Anterior cingulate cortex (tissue), 58 donors: ENCODE results near the gene SMIM36.
"Not testable (repeated sequence)": the region's sequence is repeated elsewhere in the genome, so short reads cannot be mapped to it uniquely, and the experiment has no call there.

Source experiments
- DNase-seq, 58 donors: peaks; one replicate each; lab custom pipeline; 2025; lab: John Stamatoyannopoulos, UW

SMIM36 gene

GRCh38 chr17:55510986-55511721 lies at the start of gene SMIM36:
TSS of gene SMIM36 (minus strand) at chr17:55511452.
- no peak for DNase-seq

DNA sequence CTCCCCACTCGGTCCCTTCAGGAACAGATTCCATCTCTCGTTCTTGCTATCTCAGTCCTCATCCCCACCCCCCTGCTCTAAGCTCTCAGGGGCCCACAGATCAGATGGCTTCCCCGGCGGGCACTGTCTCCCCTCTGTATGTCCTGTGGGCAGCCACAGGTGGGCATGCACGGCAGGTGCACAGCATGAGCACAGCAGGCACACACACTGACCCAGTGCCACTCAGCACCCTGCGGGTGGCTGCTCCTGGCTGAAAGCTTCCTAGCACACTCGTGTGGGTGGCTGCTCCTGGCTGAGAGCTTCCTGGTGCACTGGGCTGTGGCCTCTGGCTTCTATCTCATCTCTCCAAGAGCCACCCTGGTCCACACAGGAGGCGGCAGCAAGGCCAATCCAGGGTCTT lies 44.5 kb upstream of the SMIM36 start:
- no peak for DNase-seq

DNA sequence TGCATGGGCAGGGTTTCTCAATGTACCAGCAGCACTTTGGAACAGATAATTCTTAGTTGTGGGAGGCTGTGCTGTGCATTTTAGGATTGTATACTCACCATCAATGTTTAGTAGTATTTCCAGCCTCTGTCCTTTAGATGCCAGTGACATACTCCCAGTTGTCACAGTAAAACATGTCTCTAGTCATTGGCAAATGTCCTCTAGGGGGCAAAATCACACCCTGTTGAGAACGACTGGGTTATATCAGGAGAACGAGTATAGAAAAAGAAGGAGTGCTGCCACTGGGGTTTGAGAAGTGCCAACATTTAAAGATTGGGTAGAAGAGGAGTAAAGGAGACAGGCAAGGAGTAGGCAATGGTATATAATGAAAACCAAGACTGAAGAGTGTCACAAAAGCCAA lies 37.9 kb upstream of the SMIM36 start:
- no peak for DNase-seq

DNA sequence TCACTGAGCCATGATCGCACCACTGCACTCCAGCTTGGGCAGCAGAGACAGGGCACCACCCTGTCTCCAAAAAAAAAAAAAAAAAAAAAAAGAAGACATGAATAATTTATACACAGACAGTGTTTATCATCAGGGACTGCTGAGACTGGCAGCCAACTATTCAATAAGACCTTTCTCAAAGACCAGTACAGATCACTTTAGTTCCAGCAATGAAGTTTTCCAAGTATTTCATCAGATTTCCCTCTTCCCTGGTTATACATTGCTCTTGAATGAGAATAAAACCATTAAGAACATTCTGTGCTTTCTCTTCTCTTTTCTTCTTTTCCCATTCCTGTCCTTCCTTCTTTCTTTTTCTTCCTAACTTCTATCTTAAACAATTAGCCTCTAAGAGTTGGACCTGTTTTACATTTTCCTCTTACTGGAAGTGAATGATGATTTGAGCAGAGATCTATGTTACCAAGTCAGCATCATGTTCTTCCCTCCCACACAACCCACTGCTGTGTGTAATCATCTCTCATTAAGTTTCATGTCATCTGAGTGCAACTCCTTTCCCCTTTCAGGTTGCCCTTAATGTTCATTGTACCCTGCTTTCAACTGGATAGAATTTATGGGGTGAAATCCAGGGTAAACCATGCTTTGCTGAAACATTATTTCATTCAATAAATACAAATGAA lies 35.9 kb upstream of the SMIM36 start:
- no peak for DNase-seq

GRCh38 chr17:55546481-55546880 lies 35.2 kb upstream of the SMIM36 start:
- no peak for DNase-seq

GRCh38 chr17:55545806-55546205 lies 34.6 kb upstream of the SMIM36 start:
- no peak for DNase-seq

DNA sequence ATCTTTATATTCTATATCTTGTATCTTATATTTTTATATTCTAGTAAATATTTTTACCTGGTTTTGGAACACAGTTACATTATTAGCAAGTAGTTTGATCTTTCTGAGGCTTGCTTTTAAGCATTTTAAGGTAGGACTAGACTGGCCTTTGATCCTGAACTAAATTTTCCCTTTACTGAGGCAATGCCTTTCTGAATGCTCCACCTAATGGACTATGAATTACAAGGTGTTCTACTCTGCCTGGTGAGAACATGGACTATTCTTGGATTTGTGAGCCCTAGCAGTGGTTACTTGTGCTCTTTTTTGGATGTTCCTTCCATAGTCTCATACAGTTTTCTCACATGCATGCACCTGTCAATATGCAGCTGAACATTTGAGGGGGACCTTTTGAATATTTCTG lies 32.5 kb upstream of the SMIM36 start:
- DNase-seq: no peak

GRCh38 chr17:55540414-55541091 lies 29.3 kb upstream of the SMIM36 start:
- DNase-seq: no peak

DNA sequence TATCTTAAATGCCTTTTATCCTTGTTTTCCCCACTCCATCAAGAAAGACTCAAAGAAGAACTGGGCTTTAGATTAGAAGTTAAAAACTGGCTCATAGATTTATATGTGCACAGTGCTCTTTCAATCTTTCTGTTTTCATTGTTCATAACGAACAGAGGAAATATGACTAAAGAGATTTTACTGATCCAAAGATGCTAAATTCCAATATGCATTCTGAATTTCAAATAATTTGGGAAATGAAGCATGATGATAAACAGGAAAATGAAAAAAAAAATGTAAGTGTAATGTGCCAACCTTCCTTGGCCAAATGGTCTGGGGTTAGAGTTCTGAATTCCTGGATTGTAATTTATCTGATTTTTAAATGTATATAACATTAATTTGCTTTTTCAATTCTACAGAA lies 25.0 kb upstream of the SMIM36 start:
- no peak for DNase-seq

GRCh38 chr17:55533608-55534007 lies 22.4 kb upstream of the SMIM36 start:
- DNase-seq: no peak

DNA sequence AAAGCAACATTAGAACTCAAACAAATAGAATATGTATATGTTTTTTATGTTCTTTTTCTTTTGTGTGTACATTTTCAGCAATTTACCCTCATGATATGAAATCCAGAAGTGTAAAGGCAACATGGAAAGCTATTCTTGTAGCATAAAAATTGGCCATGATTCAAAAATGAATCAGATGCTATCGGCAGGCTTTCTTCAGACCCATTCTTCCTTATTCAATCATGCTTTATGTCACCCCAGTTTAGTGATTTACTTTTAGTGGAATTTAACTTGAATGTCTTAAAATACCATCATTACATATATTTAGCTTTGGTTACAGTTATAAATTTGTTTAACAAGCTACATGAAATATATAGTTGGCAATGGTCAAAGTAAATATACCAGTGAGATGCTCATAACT lies 21.4 kb upstream of the SMIM36 start:
- DNase-seq: no peak

- DNase-seq: no peak
Observed at GRCh38 chr17:55531053-55531728, 19.9 kb upstream of the SMIM36 start.

- no peak for DNase-seq
Observed at GRCh38 chr17:55530064-55530463, 18.8 kb upstream of the SMIM36 start.

DNA sequence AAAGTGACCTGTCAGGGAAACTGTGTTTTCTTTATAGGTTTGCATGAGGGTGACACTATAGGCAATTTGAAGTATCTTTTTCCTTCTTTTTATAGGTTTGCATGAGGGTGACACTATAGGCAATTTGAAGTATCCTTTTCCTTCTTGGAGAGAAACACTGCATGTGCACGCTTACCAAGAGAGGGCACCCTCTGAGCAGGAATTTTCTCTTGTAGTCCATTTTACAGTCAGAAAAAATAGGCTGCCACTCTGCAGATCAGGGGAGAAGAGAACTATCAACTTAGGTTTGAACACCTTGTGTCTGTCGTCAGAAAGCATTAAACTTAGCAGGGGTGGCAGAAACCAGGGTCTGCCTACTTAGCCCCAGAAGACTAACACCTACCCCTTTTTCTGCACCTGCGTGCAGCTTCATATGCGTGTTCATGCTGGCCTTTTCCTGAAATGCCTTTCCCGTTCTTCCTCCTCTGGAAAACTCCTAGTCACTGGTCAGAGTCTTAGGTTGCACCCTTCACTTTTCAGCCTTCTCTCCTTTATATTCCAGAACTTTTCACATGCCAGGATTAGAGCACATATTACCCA lies 16.4 kb upstream of the SMIM36 start:
- DNase-seq: peak in 21 of 58 donors; percentile 0 to 64 (median 3)

- no peak for DNase-seq
Observed at GRCh38 chr17:55524440-55525220, 13.4 kb upstream of the SMIM36 start.

GRCh38 chr17:55523032-55523431 lies 11.8 kb upstream of the SMIM36 start:
- DNase-seq: not testable (repeated sequence)

- no peak for DNase-seq
Observed at GRCh38 chr17:55521186-55521585, 9.9 kb upstream of the SMIM36 start.

- DNase-seq: no peak
Observed at GRCh38 chr17:55520402-55520801, 9.2 kb upstream of the SMIM36 start.

- no peak for DNase-seq
Observed at GRCh38 chr17:55518510-55518909, 7.3 kb upstream of the SMIM36 start.
